ENCODE measurements around the gene AP5S1. TPM values are rescaled to one million over a fixed set of nuclear protein-coding genes. Genes with fewer than 3 reads are reported as not detected.
"Not testable (repeated sequence)": the region's sequence is repeated elsewhere in the genome, so short reads cannot be mapped to it uniquely, and the experiment has no call there.

AP5S1 gene
- total RNA-seq, 1 donor from 2014 or later: 5.5 TPM

GRCh38 chr20:3812975-3813847, 7.1 kb upstream of the AP5S1 start:
- no peak for DNase-seq

GRCh38 chr20:3813848-3814581, 6.3 kb upstream of the AP5S1 start:
- DNase-seq: no peak

- DNase-seq: no peak
Measured at GRCh38 chr20:3814928-3815495, 5.3 kb upstream of the AP5S1 start.

DNA sequence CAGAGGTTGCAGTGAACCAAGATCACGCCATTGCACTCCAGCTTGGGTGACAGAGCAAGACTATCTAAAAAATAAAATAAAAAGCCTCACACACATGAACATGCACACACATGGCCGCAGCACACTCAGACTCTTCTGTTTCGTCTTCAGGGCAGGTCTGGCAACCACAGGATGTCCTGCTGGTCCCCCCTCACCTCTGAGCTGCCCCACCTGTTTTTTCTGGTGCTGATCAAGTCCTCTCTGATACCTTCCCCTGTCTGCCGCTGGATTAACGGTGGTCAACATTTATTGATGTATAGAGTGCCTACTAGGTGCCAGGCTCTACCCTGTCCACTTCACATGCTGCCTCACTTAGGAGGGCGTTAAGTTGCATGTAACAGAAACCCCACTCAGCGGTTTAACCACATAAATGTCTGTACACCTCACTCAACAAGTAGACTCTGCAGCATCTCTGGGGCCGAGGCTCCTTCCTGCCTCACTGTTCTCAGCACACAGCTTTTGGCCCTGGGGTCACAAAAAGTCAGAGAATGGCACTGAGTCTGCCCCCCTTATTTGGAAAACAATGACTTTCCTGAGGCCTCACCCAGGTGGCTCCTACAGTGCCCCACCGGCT, 4.5 kb upstream of the AP5S1 start:
- DNase-seq: no peak

DNA sequence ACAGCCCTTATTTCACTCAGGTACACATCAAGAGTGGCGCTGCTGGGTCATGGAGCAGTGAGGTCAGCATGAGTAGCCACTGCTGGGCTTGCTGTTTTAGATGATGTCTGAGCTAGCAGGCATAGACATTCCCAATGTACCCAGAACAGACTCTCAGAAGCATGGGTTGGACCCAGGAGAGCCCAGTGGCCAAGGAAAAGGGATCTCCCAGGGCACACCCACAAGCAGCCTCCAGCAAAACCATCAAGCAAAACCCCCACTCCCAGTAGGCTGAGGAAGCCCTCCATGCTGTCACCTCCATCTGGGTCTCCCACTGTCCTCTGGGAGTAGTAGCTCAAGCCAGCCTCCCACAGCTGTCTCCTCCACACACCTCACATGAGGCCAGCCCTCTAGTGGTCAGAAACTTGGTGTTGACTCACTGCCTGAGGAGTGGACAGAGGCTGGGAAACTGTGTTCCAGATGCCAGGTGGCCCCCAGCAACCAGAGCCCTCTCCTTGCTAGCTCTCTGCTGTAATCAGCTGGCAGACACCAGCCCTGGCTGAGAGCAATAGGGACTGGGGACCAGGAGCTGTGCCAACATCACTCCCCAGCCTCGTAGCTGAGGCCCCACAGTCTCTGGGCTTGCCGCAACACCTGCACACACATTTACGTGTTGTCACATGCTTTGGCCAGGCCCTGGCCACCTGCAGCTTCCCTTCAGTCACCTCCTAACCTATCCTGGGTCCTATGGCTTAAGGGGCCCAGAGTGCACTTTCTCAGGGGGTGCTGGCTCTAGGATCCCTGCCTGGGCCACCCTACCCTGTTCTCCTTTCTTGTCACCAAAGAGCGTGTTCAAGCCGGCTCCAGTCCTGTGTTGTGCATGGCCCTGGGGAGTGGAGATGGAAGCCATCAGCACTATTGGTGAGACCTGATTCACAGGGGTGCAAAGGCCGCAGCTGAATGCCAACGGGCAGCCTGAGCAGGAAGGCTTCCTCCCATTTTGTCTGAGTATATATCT, 1.9 kb upstream of the AP5S1 start:
- DNase-seq: no peak

GRCh38 chr20:3819411-3820047, 818 bp upstream of the AP5S1 start:
- no peak for DNase-seq

DNA sequence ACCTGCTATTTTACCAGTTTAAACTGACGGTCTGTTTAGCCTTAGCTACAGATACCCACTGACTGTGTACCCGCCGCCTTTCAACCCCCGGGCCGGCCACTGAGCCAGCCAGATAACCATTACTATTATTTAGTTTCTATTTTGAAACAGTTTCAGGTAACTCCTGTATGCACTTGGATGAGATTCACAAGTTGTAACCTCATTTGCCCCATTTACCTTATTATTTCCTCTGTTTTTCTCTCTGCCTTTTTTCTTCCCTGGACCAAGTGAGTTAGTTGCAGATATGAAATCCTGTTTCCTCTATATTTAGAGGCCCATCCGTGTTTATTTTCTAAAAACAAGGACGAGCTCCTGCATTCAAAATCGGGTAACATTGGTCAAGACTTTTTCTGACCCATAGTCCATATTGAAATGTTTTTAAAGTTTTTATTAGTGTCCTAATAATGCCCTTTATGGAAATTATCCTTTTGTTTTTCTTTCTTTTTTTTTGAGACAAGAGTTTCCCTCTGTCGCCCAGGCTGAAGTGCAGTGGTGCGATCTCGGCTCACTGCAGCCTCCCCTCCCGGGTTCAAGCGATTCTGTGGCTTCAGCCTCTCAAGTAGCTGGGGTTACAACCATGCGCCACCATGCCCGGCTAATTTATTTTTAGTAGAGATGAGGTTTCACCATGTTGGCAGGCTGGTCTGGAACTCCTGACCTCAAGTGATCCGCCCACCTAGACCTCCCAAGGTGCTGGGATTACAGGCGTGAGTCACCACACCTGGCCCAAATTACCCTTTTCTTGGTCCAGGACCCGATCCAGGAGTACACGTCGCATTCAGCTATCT, 767 bp downstream of the AP5S1 start:
- DNase-seq: no peak

- DNase-seq: no peak
Measured at GRCh38 chr20:3821996-3822395, 1.6 kb downstream of the AP5S1 start.

DNA sequence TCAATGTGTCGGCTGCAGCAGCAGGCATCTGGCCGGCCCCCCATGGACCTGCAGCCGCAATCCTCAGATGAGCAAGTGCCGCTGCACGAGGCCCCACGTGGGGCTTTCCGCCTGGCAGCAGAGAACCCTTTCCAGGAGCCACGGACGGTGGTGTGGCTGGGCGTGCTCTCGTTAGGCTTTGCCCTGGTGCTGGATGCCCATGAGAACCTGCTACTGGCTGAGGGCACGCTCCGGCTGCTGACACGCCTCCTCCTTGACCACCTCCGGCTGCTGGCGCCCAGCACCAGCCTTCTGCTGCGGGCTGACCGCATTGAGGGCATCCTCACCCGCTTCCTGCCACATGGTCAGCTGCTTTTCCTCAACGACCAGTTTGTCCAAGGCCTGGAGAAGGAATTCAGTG, 3.5 kb downstream of the AP5S1 start:
- DNase-seq: no peak

DNA sequence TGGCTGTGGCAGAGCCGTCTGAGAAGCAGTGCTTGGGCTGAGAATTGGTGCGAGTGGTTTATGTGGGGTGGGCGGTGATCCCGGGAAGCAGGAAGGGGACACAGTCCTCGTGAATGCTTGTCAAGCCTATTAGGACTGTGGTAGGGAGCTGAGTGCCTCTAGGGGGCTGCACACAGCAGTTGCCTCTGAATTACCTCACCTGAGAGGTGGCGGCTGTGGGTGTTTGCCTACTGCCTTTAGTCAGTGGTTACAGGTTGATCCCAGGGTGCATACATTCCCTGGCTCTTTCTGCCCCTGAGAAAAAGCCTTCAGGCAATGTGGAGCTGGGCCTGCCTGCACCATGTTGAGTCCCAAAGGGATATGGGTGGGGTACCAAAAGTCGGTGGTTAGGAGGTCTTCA, 5.2 kb downstream of the AP5S1 start:
- DNase-seq: no peak

DNA sequence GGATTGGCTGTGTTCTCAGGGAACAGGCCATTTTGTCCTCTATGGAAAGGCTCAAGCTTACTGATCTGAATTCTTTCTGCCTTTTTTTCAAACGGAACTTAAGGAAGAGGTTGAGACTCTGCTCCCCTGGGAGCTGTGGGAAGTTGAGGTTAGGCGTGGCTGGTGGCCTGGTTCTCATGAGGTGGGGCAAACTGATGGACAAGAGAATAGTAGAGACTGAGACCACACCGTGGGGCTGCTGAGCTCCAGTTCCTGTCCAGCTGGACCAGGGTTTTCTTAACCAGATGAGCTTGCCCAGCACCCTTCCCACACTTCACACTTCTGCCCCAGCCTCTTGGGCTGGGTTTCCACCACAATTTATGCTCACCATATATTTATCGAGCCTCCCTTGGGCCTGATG, 6.1 kb downstream of the AP5S1 start:
- no peak for DNase-seq

- no peak for DNase-seq
Measured at GRCh38 chr20:3828798-3829197, 8.5 kb downstream of the AP5S1 start.

DNA sequence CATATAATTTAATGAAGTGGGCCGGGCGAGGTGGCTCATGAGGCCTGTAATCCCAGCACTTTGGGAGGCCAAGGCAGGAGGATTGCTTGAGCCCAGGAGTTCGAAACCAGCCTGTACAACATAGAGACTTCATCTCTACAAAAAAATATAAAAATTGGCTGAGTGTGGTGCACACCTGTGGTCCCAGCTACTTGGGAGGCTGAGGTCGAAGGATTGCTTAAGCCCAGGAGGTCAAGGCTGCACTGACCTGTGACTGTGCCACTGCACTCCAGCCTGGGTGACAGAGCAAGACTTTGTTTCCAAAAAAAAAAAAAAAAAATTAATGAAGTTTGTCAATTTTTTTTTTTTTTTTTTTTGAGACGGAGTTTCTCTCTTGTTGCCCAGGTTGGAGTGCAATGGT, 9.5 kb downstream of the AP5S1 start:
- not testable (repeated sequence) for DNase-seq

GRCh38 chr20:3836132-3836531, 15.8 kb downstream of the AP5S1 start:
- DNase-seq: no peak

DNA sequence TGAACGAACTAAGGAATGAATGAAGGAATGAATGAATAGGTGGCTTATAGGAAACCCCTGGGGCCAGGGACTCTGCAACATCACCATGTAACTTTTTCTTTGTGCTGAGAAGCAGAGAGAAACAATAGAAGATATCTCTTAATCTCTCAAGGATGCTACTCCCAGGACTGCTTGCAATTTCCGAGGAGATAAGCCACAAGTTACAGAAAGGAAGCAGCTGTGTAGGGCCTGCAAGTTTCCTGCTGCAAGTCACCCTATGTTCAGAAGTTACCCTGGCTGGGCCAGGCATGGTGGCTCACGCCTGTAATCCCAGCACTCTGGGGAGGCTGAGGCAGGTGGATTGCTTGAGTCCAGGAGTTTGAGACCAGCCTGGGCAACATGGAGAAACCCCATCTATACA, 19.0 kb downstream of the AP5S1 start:
- DNase-seq: no peak

GRCh38 chr20:3840201-3840600, 19.9 kb downstream of the AP5S1 start:
- DNase-seq: not testable (repeated sequence)

DNA sequence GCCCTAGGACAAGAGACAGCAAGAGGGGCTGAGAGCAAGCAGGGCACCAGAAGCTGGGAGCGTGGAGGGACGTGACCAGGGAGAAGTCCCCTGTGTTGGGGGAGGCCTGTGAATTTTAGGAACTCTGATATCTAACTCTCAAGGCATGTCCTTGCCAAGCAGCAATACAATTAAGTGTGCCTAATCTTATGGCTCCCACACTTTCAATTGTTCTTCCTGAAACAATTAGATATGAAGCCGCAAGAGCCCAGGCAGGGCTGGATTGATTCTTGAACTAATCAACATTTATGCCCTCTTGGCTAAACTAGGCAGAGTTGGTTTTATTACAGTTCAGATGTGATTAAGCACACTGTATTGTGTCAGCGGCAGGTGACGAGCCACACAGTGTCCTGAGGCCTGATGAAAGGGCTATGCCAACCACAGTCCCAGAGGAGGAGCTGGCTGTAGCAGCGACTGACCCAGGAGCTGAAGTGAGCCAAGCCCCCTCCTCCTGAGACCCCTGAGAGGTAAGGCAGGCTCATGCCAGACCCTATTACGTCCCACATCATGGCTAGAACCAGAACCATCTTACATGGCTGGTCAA, 22.1 kb downstream of the AP5S1 start:
- DNase-seq: no peak

GRCh38 chr20:3843490-3843889, 23.1 kb downstream of the AP5S1 start:
- DNase-seq: no peak

DNA sequence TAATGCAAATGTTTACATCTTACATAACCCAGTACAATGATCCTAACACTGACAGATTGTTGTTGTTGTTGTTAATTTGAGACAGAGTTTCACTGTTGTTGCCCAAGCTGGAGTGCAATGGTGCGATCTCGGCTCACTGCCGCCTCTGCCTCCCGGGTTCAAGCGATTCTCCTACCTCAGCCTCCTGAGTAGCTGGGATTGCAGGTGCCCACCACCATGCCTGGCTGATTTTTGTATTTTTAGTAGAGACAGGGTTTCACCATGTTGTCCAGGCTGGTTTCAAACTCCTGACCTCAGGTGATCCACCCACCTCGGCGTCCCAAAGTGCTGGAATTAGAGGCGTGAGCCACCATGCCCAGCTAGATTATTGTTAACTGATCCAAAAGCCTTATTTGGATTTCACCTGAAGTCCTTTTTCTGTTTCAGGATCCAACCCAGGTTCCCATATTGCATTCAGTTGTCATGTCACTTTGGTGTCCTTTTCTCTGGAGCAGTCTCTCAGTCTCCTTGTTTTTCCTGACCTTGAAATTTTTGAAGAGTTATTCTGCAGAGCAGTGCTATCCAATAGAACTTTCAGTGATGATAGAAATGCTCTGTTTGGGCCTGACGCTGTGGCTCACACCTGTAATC, 23.8 kb downstream of the AP5S1 start:
- DNase-seq: not testable (repeated sequence)

Data from occipital lobe (tissue), 2 donors.